Naive B cell (primary cell): ENCODE results near the gene RNF44. TPM values are rescaled to one million over a fixed set of nuclear protein-coding genes. Genes with fewer than 3 reads are reported as not detected.

Experiments used
- ATAC-seq, 2 donors: fragments of 150-1000 bp; cut with Tn5 transposase; 2 replicates each; pipeline ENCODE4 v1.10.0; 2021; ENCODE audit warnings: low read depth in 2 of 2, mild to moderate bottlenecking in 2 of 2, moderate library complexity in 2 of 2
- DNase-seq: peaks from one replicate; pipeline ENCODE4 v3.0.0; 2022
- H3K27ac Mint-ChIP-seq, 6 donors: one replicate each; pipeline ENCODE4 v1.8.0; 2020 to 2022; ENCODE audit warnings: mild to moderate bottlenecking in 6 of 6, mixed read lengths in 6 of 6, moderate library complexity in 5 of 6, inconsistent platforms in 2 of 6
- H3K27me3 Mint-ChIP-seq, 3 donors: one replicate each; pipeline ENCODE4 v1.8.0; 2021 to 2022; ENCODE audit warnings: mixed read lengths in 3 of 3, mild to moderate bottlenecking in 1 of 3
- H3K36me3 Mint-ChIP-seq, 2 donors: one replicate each; pipeline ENCODE4 v1.8.0; 2020 to 2022; ENCODE audit warnings: mixed read lengths in 2 of 2, inconsistent platforms in 1 of 2, mild to moderate bottlenecking in 1 of 2
- H3K4me1 Mint-ChIP-seq, 3 donors: one replicate each; pipeline ENCODE4 v1.8.0; 2020 to 2022; ENCODE audit warnings: mixed read lengths in 3 of 3, inconsistent platforms in 1 of 3, mild to moderate bottlenecking in 1 of 3, moderate library complexity in 1 of 3
- H3K4me3 Mint-ChIP-seq, 8 donors: one replicate each; pipeline ENCODE4 v1.8.0; 2020 to 2022; ENCODE audit warnings: mild to moderate bottlenecking in 8 of 8, mixed read lengths in 8 of 8, moderate library complexity in 8 of 8, inconsistent platforms in 2 of 8
- H3K9me3 Mint-ChIP-seq, 7 donors: one replicate each; pipeline ENCODE4 v1.8.0; 2020 to 2022; ENCODE audit warnings: mixed read lengths in 7 of 7, mild to moderate bottlenecking in 5 of 7, inconsistent platforms in 2 of 7, moderate library complexity in 1 of 7
- polyA plus RNA-seq, 6 donors: library from polyadenylated mRNA; unstranded; fragments of 300-500 nt; fragmentation: Illumina TruSeq; gene quantifications; one replicate each; pipeline ENCODE4 v1.2.3, GENCODE V29; 2021; ENCODE audit warnings: low read depth in 6 of 6

The RNF44 gene
- 1 to 10 TPM in 5 of 6 donors, under 1 TPM in 1; 0.38 to 6.1 (median 2.9) TPM for polyA plus RNA-seq

GRCh38 chr5:176536902-176537553 lies at the start of gene RNF44:
Gene RNF44 (minus strand): TSS chr5:176537402. CDS start chr5:176532472, 4,930 bp downstream.
- peak; percentile 64 to 68 for ATAC-seq
- Mint-ChIP-seq H3K9me3 (no peaks in the 10 kb centered on the region), H3K4me1 (peaks cover 56 to 65% (median 61%) of the 10 kb centered on the region in 3 donors), H3K27me3 (no peaks in the 10 kb centered on the region), H3K27ac (peak within 1 kb of the TSS; percentile 96 to 100 (median 100)), H3K36me3 (no peaks in the 10 kb centered on the region), H3K4me3 (peak within 1 kb of the TSS; percentile 95 to 100 (median 99))
- peak; percentile 99 for DNase-seq

DNA sequence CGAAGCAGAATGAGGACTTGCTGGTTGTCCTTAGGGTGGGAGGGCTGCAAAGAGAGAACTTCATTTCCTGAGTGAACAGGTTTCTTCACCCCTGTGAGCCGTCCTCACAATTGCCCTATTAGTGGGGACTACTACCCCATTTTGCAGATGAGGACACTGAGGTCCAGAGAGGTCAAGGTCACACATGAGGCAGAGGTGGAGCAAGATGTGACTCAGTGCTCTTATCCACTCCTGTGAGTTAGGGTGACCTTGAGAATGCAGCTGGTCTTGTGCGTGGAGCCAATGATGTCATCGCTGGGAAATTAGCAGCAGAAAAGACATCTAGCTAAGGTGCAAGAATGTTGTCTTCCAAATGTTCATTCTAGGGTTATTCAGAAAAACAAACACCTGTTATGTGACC lies 45.9 kb upstream of the RNF44 start:
- Mint-ChIP-seq H3K4me1 (peaks cover 0 to under 1% (median 0%) of the 10 kb centered on the region in 3 donors), H3K9me3 (peaks cover 0 to 18% (median 11%) of the 10 kb centered on the region in 7 donors), H3K27me3 (peaks cover 0 to 2% (median 0%) of the 10 kb centered on the region in 3 donors), H3K36me3 (no peaks in the 10 kb centered on the region), H3K4me3 (no peak overlapping the region), H3K27ac (no peak overlapping the region)
- DNase-seq (no peak), ATAC-seq (no peak)

DNA sequence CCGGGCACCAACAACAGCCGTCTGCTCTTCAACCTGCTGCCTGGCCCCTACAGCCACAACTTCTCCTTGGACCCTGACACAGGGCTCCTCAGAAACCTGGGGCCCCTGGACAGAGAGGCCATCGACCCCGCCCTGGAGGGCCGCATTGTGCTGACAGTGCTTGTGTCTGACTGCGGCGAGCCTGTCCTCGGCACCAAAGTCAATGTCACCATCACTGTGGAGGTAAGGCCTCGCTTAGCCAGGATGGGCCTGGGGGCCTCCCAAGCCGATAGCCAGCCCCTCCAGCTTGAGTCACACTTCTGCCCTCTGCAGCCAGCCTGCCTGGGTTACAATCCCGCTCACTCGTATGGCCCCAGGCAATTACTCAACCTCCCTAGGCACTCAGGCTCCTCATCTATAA lies 44.2 kb upstream of the RNF44 start:
- H3K4me3 Mint-ChIP-seq, result no peak overlapping the region
- no peak overlapping the region for H3K27ac Mint-ChIP-seq
- H3K36me3 Mint-ChIP-seq, result no peaks in the 10 kb centered on the region
- H3K4me1 Mint-ChIP-seq, result peaks cover 0 to 6% (median 0%) of the 10 kb centered on the region in 3 donors
- peaks cover 0 to 18% (median 11%) of the 10 kb centered on the region in 7 donors for H3K9me3 Mint-ChIP-seq
- DNase-seq, result no peak
- ATAC-seq, result no peak
- peaks cover 0 to 5% (median 0%) of the 10 kb centered on the region in 3 donors for H3K27me3 Mint-ChIP-seq

- peaks cover 0 to 9% (median 0%) of the 10 kb centered on the region in 3 donors for H3K27me3 Mint-ChIP-seq
- no peak overlapping the region for H3K27ac Mint-ChIP-seq
- peaks cover 0 to 10% (median 2%) of the 10 kb centered on the region in 7 donors for H3K9me3 Mint-ChIP-seq
- H3K4me3 Mint-ChIP-seq, result no peak overlapping the region
- DNase-seq (no peak), ATAC-seq (no peak)
- peaks cover under 1 to 6% (median under 1%) of the 10 kb centered on the region in 3 donors for H3K4me1 Mint-ChIP-seq
- H3K36me3 Mint-ChIP-seq, result no peaks in the 10 kb centered on the region
Measured at GRCh38 chr5:176579323-176579722, 42.1 kb upstream of the RNF44 start.

DNA sequence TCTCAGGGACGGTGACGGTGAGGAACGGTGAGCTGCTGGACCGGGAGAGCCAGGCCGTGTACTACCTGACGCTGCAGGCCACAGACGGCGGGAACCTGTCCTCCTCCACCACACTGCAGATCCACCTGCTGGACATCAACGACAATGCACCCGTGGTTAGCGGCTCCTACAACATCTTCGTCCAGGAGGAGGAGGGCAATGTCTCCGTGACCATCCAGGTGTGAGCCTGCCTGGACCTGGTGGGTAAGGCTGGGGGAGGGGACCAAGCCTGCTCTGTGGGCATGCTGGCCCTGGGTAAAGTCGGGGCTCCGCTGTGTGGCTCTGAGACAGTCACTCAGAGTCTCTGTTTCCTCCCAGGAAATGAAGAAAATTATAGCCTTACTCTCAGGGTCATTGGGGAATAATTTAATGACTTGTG lies 41.2 kb upstream of the RNF44 start:
- peak; percentile 37 to 38 for ATAC-seq
- H3K9me3 Mint-ChIP-seq, result peaks cover 0 to 3% (median 0%) of the 10 kb centered on the region in 7 donors
- H3K27ac Mint-ChIP-seq, result peak overlapping the region in 1 of 6 donors; percentile 47

GRCh38 chr5:176577312-176578176 lies 40.3 kb upstream of the RNF44 start:
- Mint-ChIP-seq H3K4me3 (no peak overlapping the region), H3K36me3 (no peaks in the 10 kb centered on the region), H3K4me1 (peaks cover 6 to 9% (median 8%) of the 10 kb centered on the region in 3 donors), H3K9me3 (no peaks in the 10 kb centered on the region), H3K27ac (peak overlapping the region in 1 of 6 donors; percentile 37), H3K27me3 (peaks cover 7 to 16% (median 9%) of the 10 kb centered on the region in 3 donors)
- ATAC-seq (peak; percentile 18 to 29), DNase-seq (no peak)

More for the DNA sequence above, 41.2 kb upstream of the RNF44 start:
- Mint-ChIP-seq H3K4me1 (peaks cover 6 to 8% (median 6%) of the 10 kb centered on the region in 3 donors), H3K27me3 (peaks cover 0 to 9% (median 5%) of the 10 kb centered on the region in 3 donors), H3K36me3 (no peaks in the 10 kb centered on the region), H3K4me3 (no peak overlapping the region)
- peak; percentile 15 for DNase-seq

DNA sequence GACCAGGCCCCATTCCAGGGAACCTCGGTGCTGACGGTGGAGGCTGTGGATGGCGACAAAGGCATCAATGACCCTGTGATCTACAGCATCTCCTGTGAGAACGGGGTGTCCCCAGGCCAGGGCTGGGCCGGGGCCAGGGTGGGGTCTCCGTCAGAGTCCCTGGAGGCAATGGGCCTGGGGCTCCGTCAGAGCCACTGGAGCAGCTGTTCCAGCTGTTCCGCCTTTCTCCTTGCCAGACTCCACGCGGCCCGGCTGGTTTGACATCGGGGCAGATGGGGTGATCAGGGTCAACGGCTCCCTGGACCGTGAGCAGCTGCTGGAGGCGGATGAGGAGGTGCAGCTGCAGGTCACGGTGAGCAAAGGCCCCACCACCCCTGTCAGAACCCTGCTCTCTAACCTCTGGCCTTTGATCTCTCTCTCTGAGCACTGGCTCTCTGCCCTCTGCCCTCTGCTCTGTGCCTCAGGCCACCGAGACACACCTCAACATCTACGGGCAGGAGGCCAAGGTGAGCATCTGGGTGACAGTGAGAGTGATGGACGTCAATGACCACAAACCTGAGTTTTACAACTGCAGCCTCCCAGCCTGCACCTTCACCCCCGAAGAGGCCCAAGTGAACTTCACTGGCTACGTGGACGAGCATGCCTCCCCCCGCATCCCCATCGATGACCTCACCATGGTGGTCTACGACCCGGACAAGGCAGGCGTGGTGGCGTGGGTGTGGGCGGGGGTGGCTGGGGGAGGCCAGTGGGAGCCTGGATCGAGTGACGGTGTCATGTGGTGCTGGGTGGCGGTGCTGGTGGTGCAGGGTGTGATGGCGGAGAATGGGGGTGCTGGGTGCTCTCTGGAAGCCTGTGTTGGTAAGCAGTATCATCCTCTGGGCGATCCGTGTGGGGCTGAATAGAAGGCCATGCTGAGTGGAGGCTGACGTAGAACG lies 38.6 kb upstream of the RNF44 start:
- Mint-ChIP-seq H3K27ac (no peak overlapping the region), H3K27me3 (peaks cover 9 to 23% (median 17%) of the 10 kb centered on the region in 3 donors), H3K36me3 (no peaks in the 10 kb centered on the region), H3K4me3 (no peak overlapping the region), H3K9me3 (no peaks in the 10 kb centered on the region), H3K4me1 (peaks cover 6 to 9% (median 8%) of the 10 kb centered on the region in 3 donors)
- ATAC-seq (no peak), DNase-seq (no peak)

GRCh38 chr5:176575066-176575465 lies 37.9 kb upstream of the RNF44 start:
- no peak for DNase-seq

DNA sequence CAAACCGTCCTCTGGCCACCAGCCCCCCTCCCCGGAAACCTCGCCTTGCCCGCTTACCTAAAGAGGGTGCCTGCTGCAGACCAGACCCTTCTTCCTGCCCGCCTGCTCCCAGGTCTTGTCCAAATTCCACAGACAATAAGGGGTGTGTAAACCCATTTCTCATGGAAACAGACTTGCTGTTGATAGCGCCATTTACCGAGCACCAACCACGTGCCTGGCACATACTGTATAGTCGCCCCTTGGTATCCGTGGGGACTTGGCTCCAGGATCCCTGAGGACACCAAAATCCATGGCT lies 37.0 kb upstream of the RNF44 start:
- Mint-ChIP-seq H3K4me3 (no peak overlapping the region), H3K4me1 (peaks cover 6 to 9% (median 8%) of the 10 kb centered on the region in 3 donors), H3K36me3 (no peaks in the 10 kb centered on the region), H3K27ac (peak overlapping the region in 3 of 6 donors; percentile 24 to 47 (median 44)), H3K9me3 (no peaks in the 10 kb centered on the region), H3K27me3 (peaks cover 9 to 23% (median 17%) of the 10 kb centered on the region in 3 donors)
- ATAC-seq (no peak), DNase-seq (no peak)

More at GRCh38 chr5:176575066-176575465, 37.9 kb upstream of the RNF44 start:
- no peaks in the 10 kb centered on the region for H3K36me3 Mint-ChIP-seq
- H3K27me3 Mint-ChIP-seq, result peaks cover 9 to 23% (median 17%) of the 10 kb centered on the region in 3 donors
- H3K4me3 Mint-ChIP-seq, result no peak overlapping the region
- ATAC-seq, result no peak
- no peaks in the 10 kb centered on the region for H3K9me3 Mint-ChIP-seq
- peaks cover 6 to 9% (median 8%) of the 10 kb centered on the region in 3 donors for H3K4me1 Mint-ChIP-seq
- peak overlapping the region in 1 of 6 donors; percentile 7 for H3K27ac Mint-ChIP-seq

GRCh38 chr5:176573564-176574296 lies 36.5 kb upstream of the RNF44 start:
- no peaks in the 10 kb centered on the region for H3K36me3 Mint-ChIP-seq

DNA sequence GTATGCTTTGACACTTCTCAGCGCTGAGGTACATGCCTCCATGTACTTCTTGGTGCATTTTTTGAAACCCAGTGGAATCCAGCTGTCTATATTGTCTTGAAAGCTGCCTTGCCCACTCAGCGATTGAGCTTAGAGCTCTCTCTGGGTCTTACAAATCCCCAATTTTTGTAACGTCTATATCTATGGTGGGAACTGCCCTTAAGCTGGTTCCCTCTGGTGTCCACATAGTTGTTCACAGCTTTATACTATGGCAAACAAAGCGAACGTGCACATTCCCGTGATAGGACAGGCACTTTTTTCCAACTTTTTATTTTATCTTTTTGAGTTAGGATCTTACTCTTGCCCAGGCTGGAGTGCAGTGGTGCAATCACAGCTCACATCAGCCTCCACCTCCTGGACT lies 32.8 kb upstream of the RNF44 start:
- ATAC-seq (no peak), DNase-seq (no peak)
- Mint-ChIP-seq H3K9me3 (no peaks in the 10 kb centered on the region), H3K27ac (no peak overlapping the region), H3K36me3 (no peaks in the 10 kb centered on the region), H3K27me3 (peaks cover 15 to 28% (median 25%) of the 10 kb centered on the region in 3 donors), H3K4me3 (no peak overlapping the region), H3K4me1 (peaks cover 0 to 9% (median 8%) of the 10 kb centered on the region in 3 donors)

More at GRCh38 chr5:176573564-176574296, 36.5 kb upstream of the RNF44 start:
- H3K27ac Mint-ChIP-seq, result peak overlapping the region in 2 of 6 donors; percentile 44 to 47
- ATAC-seq (peak; percentile 83 to 92), DNase-seq (peak; percentile 70)
- no peaks in the 10 kb centered on the region for H3K9me3 Mint-ChIP-seq
- H3K27me3 Mint-ChIP-seq, result peaks cover 9 to 23% (median 17%) of the 10 kb centered on the region in 3 donors
- H3K4me1 Mint-ChIP-seq, result peaks cover 6 to 9% (median 8%) of the 10 kb centered on the region in 3 donors
- no peak overlapping the region for H3K4me3 Mint-ChIP-seq

- no peaks in the 10 kb centered on the region for H3K9me3 Mint-ChIP-seq
- H3K4me3 Mint-ChIP-seq, result no peak overlapping the region
- H3K36me3 Mint-ChIP-seq, result no peaks in the 10 kb centered on the region
- H3K27ac Mint-ChIP-seq, result no peak overlapping the region
- peaks cover 0 to 3% (median under 1%) of the 10 kb centered on the region in 3 donors for H3K4me1 Mint-ChIP-seq
- peaks cover 10 to 28% (median 25%) of the 10 kb centered on the region in 3 donors for H3K27me3 Mint-ChIP-seq
- ATAC-seq, result no peak
- no peak for DNase-seq
Measured at GRCh38 chr5:176568657-176569056, 31.5 kb upstream of the RNF44 start.
